ENCODE measurements around the gene PANK2. TPM values are rescaled to one million over a fixed set of nuclear protein-coding genes. Genes with fewer than 3 reads are reported as not detected.

PANK2 gene
- total and polyA plus RNA-seq, 2 experiments from 2014 or later, result 36.1 to 72.0 TPM

DNA sequence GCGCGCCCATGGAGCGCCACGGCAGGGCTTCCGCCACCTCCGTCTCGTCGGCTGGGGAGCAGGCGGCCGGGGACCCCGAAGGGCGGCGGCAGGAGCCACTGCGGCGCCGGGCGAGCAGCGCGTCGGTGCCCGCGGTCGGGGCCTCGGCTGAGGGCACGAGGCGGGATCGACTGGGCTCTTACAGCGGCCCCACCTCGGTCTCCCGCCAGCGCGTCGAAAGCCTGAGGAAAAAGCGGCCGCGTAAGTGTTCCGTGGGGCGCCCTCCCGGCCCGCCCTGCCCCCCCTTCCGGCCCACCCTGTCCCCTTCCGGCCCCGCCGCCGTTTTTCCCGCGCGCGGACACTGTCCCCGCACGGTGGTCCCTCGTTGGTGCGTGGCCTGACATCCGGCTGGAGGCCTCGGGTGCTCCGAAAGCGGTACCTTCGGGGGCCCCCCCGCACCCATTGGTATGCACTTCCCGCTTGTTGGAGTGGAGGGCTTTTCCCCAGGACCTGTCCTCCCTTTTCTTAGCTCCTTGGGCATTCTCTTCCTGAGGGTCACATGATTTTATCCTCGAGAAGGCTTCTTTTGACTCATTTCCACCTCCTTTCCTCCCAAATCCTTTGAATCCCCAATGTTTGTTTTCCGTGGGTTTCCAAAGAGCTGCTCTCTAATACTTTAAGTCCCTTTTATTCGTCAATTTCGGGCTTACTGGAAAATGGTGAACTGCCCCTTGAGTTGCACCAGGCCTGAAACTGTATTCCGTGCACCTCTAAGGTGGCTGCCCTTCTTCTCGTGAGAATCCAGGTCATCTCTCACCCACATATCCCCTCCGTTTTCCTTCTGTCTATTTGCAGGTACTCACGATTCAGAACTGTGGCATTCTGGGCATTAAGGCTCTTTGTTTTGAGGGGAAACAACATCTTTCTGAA is 556 bp downstream of the PANK2 start:
- Histone ChIP-seq H3K79me2 (replicated peaks; ENCODE audit: insufficient read depth) (peaks cover 70% of the 10 kb centered on the region), H4K20me1 (replicated peaks; ENCODE audit: insufficient read depth) (peaks cover 39% of the 10 kb centered on the region), H3K9me2 (ENCODE audit: insufficient read depth) (no peaks in the 10 kb centered on the region), H3K27me3 (ENCODE audit: insufficient read depth) (no peaks in the 10 kb centered on the region), H3K4me2 (peak overlapping the region; percentile 88), H3K36me3 (ENCODE audit: insufficient read depth) (no peaks in the 10 kb centered on the region), H3F3A (replicated peaks; ENCODE audit: low read depth) (no peaks in the 10 kb centered on the region), H3K4me3 (peak overlapping the region; percentile 92), H2AFZ (no peak overlapping the region), H3K4me1 (ENCODE audit: insufficient read depth) (peaks cover 38% of the 10 kb centered on the region), H3K27ac (ENCODE audit: low read depth) (peak overlapping the region; percentile 93)
- H3K9me3 Mint-ChIP-seq, result 0 out of 3 replicates have a peak, but pooled peaks cover 2% of the 10 kb centered on the region
- peaks cover 39% of the 10 kb centered on the region for H3K4me1 Mint-ChIP-seq
- TF ChIP-seq EZH2phosphoT487 (IDR thresholded peaks at IDR 0.05; ENCODE audit: unreplicated experiment) (no peak), STAT1 (IDR thresholded peaks at IDR 0.05; ENCODE audit: unreplicated experiment) (no peak)
- TF ChIP-seq, protein P1, sequence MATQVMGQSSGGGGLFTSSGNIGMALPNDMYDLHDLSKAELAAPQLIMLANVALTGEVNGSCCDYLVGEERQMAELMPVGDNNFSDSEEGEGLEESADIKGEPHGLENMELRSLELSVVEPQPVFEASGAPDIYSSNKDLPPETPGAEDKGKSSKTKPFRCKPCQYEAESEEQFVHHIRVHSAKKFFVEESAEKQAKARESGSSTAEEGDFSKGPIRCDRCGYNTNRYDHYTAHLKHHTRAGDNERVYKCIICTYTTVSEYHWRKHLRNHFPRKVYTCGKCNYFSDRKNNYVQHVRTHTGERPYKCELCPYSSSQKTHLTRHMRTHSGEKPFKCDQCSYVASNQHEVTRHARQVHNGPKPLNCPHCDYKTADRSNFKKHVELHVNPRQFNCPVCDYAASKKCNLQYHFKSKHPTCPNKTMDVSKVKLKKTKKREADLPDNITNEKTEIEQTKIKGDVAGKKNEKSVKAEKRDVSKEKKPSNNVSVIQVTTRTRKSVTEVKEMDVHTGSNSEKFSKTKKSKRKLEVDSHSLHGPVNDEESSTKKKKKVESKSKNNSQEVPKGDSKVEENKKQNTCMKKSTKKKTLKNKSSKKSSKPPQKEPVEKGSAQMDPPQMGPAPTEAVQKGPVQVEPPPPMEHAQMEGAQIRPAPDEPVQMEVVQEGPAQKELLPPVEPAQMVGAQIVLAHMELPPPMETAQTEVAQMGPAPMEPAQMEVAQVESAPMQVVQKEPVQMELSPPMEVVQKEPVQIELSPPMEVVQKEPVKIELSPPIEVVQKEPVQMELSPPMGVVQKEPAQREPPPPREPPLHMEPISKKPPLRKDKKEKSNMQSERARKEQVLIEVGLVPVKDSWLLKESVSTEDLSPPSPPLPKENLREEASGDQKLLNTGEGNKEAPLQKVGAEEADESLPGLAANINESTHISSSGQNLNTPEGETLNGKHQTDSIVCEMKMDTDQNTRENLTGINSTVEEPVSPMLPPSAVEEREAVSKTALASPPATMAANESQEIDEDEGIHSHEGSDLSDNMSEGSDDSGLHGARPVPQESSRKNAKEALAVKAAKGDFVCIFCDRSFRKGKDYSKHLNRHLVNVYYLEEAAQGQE (IDR thresholded peaks at IDR 0.05; ENCODE audit: unreplicated experiment), result no peak
- ATAC-seq, result peak; percentile 2
- peaks cover 47% of the 10 kb centered on the region for H3K36me3 Mint-ChIP-seq (ENCODE audit: low read depth)
- peak overlapping the region; percentile 99 for H3K4me3 Mint-ChIP-seq
- DNase-seq (ENCODE audit: low spot score), result peak; percentile 39
- peak overlapping the region; percentile 98 for H3K27ac Mint-ChIP-seq
- H3K27me3 Mint-ChIP-seq (ENCODE audit: insufficient read depth, low read depth, poor library complexity), result peaks cover 19% of the 10 kb centered on the region

DNA sequence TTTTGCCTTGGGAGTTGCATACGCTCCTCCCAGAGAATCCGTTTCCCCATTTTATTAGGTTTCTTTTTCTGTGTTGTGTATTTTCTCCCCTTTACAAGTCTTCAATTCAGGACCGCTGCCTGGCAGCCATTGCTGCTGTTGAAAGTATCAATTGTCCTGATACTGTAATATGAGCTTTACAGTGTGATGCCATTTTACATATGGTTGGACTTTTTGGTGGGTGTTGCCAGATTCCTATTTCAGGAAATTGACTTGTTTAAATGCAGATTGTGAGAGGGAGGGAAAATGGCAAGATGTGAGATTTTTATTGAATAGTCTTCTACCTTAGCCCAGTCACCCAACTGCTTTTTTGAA is 1.2 kb downstream of the PANK2 start:
- peaks cover 46% of the 10 kb centered on the region for H4K20me1 ChIP-seq (replicated peaks; ENCODE audit: insufficient read depth)
- no peaks in the 10 kb centered on the region for H3K36me3 ChIP-seq (ENCODE audit: insufficient read depth)
- H3K4me2 ChIP-seq, result peak overlapping the region; percentile 88
- H3K9me2 ChIP-seq (ENCODE audit: insufficient read depth), result no peaks in the 10 kb centered on the region
- ATAC-seq (no peak), DNase-seq (ENCODE audit: low spot score) (peak; percentile 55)
- no peaks in the 10 kb centered on the region for H3K27me3 ChIP-seq (ENCODE audit: insufficient read depth)
- H2AFZ ChIP-seq, result no peak overlapping the region
- H3F3A ChIP-seq (replicated peaks; ENCODE audit: low read depth), result no peaks in the 10 kb centered on the region
- Mint-ChIP-seq H3K4me1 (peaks cover 41% of the 10 kb centered on the region), H3K36me3 (ENCODE audit: low read depth) (peaks cover 50% of the 10 kb centered on the region), H3K9me3 (0 out of 3 replicates have a peak, but pooled peaks cover 2% of the 10 kb centered on the region), H3K27ac (peak overlapping the region; percentile 98), H3K4me3 (peak overlapping the region; percentile 99), H3K27me3 (ENCODE audit: insufficient read depth, low read depth, poor library complexity) (peaks cover 19% of the 10 kb centered on the region)
- no peak for TF ChIP-seq ZNF114 (CRISPR knock-in tag; IDR thresholded peaks at IDR 0.05)
- peak overlapping the region; percentile 93 for H3K27ac ChIP-seq (ENCODE audit: low read depth)
- H3K4me1 ChIP-seq (ENCODE audit: insufficient read depth), result peaks cover 41% of the 10 kb centered on the region
- H3K4me3 ChIP-seq, result peak overlapping the region; percentile 92
- peaks cover 77% of the 10 kb centered on the region for H3K79me2 ChIP-seq (replicated peaks; ENCODE audit: insufficient read depth)

Measured in GM23338 (cell line).